Hepatocyte (in vitro differentiated cells): ENCODE measurements around the gene CD69. TPM values are rescaled to one million over a fixed set of nuclear protein-coding genes. Genes with fewer than 3 reads are reported as not detected.

Source experiments
- DNase-seq: peaks from one replicate; pipeline ENCODE4 v3.0.0-alpha.2; 2016; ENCODE audit warnings: low spot score
- H2AFZ ChIP-seq: fragments of 200-600 bp; sonication (generic); 2 replicates; pipeline ENCODE4 v1.6.0; 2016; ENCODE audit warnings: antibody characterized with exemption, mild to moderate bottlenecking
- H3K27ac ChIP-seq: fragments of 200-600 bp; sonication (generic); 2 replicates; pipeline ENCODE4 v1.5.1; 2016; ENCODE audit warnings: mild to moderate bottlenecking
- H3K27me3 ChIP-seq: fragments of 200-600 bp; sonication (generic); 2 replicates; pipeline ENCODE4 v1.6.1; 2016
- H3K36me3 ChIP-seq: fragments of 200-600 bp; sonication (generic); replicated peaks from 2 replicates; pipeline ENCODE4 v1.5.1; 2016; ENCODE audit warnings: low read depth; ENCODE audit not compliant: insufficient read depth
- H3K4me1 ChIP-seq: fragments of 200-600 bp; sonication (generic); 2 replicates; pipeline ENCODE4 v1.5.1; 2016; ENCODE audit warnings: mild to moderate bottlenecking, moderate library complexity; ENCODE audit not compliant: insufficient read depth
- H3K4me2 ChIP-seq: fragments of 200-600 bp; sonication (generic); 2 replicates; pipeline ENCODE4 v1.6.0; 2016
- H3K4me3 ChIP-seq: fragments of 200-600 bp; sonication (generic); 2 replicates; pipeline ENCODE4 v1.5.1; 2016; ENCODE audit warnings: mild to moderate bottlenecking
- H3K79me2 ChIP-seq: fragments of 200-600 bp; sonication (generic); 2 replicates; pipeline ENCODE4 v1.6.0; 2017; ENCODE audit warnings: mild to moderate bottlenecking
- H3K9me2 ChIP-seq: fragments of 200-600 bp; sonication (generic); replicated peaks from 2 replicates; pipeline ENCODE4 v1.6.0; 2017; ENCODE audit warnings: mild to moderate bottlenecking; ENCODE audit not compliant: insufficient read depth
- H3K9me3 ChIP-seq: fragments of 200-600 bp; sonication (generic); 2 replicates; pipeline ENCODE4 v1.5.1; 2016; ENCODE audit warnings: low read depth, mild to moderate bottlenecking
- H4K20me1 ChIP-seq: fragments of 200-600 bp; sonication (generic); 2 replicates; pipeline ENCODE4 v1.6.0; 2016; ENCODE audit warnings: mild to moderate bottlenecking; ENCODE audit not compliant: insufficient read depth, poor library complexity, severe bottlenecking
- EZH2 ChIP-seq: fragments of 200-600 bp; sonication (generic); IDR thresholded peaks from 2 replicates; pipeline ENCODE4 v1.6.1; 2016; ENCODE audit warnings: antibody characterized with exemption, mild to moderate bottlenecking, borderline replicate concordance
- EZH2phosphoT487 ChIP-seq: fragments of 200-600 bp; sonication (generic); IDR thresholded peaks from one replicate; pipeline ENCODE4 v1.6.1; 2018; ENCODE audit warnings: antibody characterized with exemption, mild to moderate bottlenecking, low read depth, moderate library complexity; ENCODE audit not compliant: unreplicated experiment, severe bottlenecking
- WGBS: methylation state at CpG from one replicate; pipeline ENCODE4 v1.1.6; 2016; ENCODE audit warnings: low lambda C conversion rate; ENCODE audit errors: missing lambda C conversion rate; 5-methylcytosine and 5-hydroxymethylcytosine counted together
- polyA plus RNA-seq: library from polyadenylated mRNA; unstranded; fragments of >200 nt; fragmentation: Nextera tagmentation; extraction: Ambion mirVana; gene quantifications from 2 replicates; pipeline ENCODE4 v1.2.1, GENCODE V29; 2016
- total RNA-seq: library from RNA; depleted of rRNA; stranded (reverse); fragments of >200 nt; gene quantifications from 2 replicates; pipeline ENCODE4 v1.2.3, GENCODE V29; 2014
- TF ChIP-seq, protein P1 (sequence below): fragments of 200-600 bp; sonication (generic); IDR thresholded peaks from 2 replicates; pipeline ENCODE4 v1.5.1; 2016; ENCODE audit warnings: antibody characterized with exemption, mild to moderate bottlenecking; ENCODE audit not compliant: poor library complexity

The CD69 gene
- total and polyA plus RNA-seq, 2 experiments from 2014 or later = 0.07 to 0.57 TPM

DNA sequence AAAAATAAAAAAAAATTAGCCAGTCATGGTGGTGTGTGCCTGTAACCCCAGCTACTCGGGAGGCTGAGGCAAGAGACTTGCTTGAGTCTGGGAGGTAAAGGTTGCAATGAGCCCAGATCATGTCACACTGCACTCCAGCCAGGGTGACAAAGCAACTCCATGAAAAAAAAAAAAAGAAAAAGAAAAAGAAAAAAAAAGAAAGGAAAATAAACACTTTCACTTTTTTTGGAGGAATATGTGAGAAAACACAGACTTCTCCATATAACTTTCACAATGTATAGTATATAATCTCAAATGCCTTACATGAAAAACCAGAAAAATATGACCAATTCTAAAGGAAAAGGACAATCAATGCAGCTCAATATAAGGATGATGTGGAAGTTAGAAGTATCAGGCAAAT lies 36.7 kb downstream of the CD69 start:
- no peak overlapping the region for H3K27ac ChIP-seq

DNA sequence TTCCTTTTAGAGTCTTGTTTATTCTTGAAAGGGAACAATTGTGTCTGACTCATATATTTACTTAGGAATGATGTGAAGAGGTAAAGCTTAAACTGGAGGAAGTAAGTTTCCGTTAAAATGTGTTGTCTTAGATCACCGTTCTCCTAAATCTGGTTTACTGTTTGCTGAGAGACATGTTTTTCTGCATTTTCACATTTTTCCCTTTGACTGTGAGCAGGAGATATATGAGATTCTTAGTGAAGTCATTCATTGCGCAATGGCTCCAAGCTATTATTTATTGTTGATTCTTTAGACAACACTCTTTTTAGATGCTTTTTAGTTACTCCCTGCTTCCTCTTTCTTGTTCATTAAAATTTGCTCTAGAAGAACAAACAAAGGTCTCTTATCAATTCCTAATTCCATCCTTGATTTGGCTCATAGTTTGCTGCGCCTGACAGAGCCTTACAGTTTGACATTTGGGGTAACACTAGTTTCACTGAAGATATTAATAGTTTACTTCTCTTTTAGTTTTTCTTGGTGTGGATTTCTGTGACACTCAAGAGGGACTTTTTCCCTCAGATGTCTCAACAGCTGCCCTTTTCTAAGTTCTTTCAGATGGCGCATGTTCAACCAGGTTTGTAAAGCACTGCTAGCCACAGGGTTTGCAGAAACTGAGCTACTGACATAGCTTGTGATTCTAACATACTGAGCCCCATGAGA lies 39.2 kb downstream of the CD69 start:
- WGBS = 64% methylated on average over 5 of the region's 5 CpGs

More for the DNA sequence above, 36.7 kb downstream of the CD69 start:
- no peak overlapping the region for H3K4me3 ChIP-seq
- TF ChIP-seq EZH2 (no peak), EZH2phosphoT487 (no peak)
- TF ChIP-seq, protein P1, sequence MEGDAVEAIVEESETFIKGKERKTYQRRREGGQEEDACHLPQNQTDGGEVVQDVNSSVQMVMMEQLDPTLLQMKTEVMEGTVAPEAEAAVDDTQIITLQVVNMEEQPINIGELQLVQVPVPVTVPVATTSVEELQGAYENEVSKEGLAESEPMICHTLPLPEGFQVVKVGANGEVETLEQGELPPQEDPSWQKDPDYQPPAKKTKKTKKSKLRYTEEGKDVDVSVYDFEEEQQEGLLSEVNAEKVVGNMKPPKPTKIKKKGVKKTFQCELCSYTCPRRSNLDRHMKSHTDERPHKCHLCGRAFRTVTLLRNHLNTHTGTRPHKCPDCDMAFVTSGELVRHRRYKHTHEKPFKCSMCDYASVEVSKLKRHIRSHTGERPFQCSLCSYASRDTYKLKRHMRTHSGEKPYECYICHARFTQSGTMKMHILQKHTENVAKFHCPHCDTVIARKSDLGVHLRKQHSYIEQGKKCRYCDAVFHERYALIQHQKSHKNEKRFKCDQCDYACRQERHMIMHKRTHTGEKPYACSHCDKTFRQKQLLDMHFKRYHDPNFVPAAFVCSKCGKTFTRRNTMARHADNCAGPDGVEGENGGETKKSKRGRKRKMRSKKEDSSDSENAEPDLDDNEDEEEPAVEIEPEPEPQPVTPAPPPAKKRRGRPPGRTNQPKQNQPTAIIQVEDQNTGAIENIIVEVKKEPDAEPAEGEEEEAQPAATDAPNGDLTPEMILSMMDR = no peak
- no peak for DNase-seq
- no peaks in the 10 kb centered on the region for H4K20me1 ChIP-seq
- H2AFZ ChIP-seq = no peak overlapping the region
- H3K9me2 ChIP-seq = no peaks in the 10 kb centered on the region
- H3K4me1 ChIP-seq = peaks cover 3% of the 10 kb centered on the region
- H3K79me2 ChIP-seq = no peaks in the 10 kb centered on the region
- H3K36me3 ChIP-seq = no peaks in the 10 kb centered on the region
- H3K9me3 ChIP-seq = no peaks in the 10 kb centered on the region
- H3K27me3 ChIP-seq = no peaks in the 10 kb centered on the region
- no peak overlapping the region for H3K4me2 ChIP-seq
- 100% methylated on average over 1 of the region's 1 CpG for WGBS

DNA sequence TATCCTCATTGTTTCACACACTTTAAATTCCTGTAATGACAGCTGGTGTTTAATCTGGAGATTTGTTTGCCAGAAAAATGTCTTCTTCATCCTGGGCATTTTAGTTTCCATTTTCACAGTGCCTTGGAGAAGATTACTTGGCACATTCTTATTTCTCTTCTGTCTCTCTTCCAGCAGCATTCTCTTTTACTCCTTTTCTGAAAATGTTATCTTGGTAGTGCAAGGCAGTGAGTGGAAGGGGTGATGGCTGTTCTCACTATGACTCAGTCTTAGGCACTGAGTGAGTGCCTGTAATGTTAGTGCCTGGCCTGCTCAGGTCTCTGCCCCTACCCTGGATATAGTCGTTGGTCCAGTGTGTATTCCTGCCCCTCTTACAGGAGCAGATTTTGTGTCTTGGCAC lies 40.9 kb downstream of the CD69 start:
- H3K27ac ChIP-seq = no peak overlapping the region
- H3K4me2 ChIP-seq = no peak overlapping the region
- no peak overlapping the region for H3K4me3 ChIP-seq
- TF ChIP-seq EZH2phosphoT487 (no peak), EZH2 (no peak)
- TF ChIP-seq, protein P1 = no peak
- no peaks in the 10 kb centered on the region for H3K79me2 ChIP-seq
- H3K9me3 ChIP-seq = no peaks in the 10 kb centered on the region
- 82% methylated on average over 1 of the region's 1 CpG for WGBS
- H3K9me2 ChIP-seq = no peaks in the 10 kb centered on the region
- no peaks in the 10 kb centered on the region for H4K20me1 ChIP-seq
- no peak overlapping the region for H2AFZ ChIP-seq
- no peaks in the 10 kb centered on the region for H3K27me3 ChIP-seq
- no peaks in the 10 kb centered on the region for H3K36me3 ChIP-seq
- no peak for DNase-seq
- peaks cover 3% of the 10 kb centered on the region for H3K4me1 ChIP-seq

More for the DNA sequence above, 39.2 kb downstream of the CD69 start:
- Histone ChIP-seq H3K9me2 (no peaks in the 10 kb centered on the region), H3K4me1 (peaks cover 3% of the 10 kb centered on the region), H3K27me3 (no peaks in the 10 kb centered on the region), H3K4me3 (no peak overlapping the region), H4K20me1 (no peaks in the 10 kb centered on the region), H3K4me2 (peak overlapping the region; percentile 24), H2AFZ (no peak overlapping the region), H3K27ac (no peak overlapping the region), H3K79me2 (no peaks in the 10 kb centered on the region), H3K36me3 (no peaks in the 10 kb centered on the region), H3K9me3 (no peaks in the 10 kb centered on the region)
- peak; percentile 21 for DNase-seq
- TF ChIP-seq EZH2phosphoT487 = no peak
- TF ChIP-seq, protein P1 = no peak
- no peak for TF ChIP-seq EZH2
